Stimulated activated CD8-positive, alpha-beta memory T cell treated with anti-CD3 and anti-CD28 coated beads, Interleukin-15, amount 100 ng/mL, for 4 hours (primary cell): ENCODE data around the gene DDX27.

Experiments used
- DNase-seq, 2 donors: peaks; one replicate each; pipeline ENCODE4 v3.0.0-alpha.2; 2020; ENCODE audit warnings: low read depth in 2 of 2

DDX27 gene

DNA sequence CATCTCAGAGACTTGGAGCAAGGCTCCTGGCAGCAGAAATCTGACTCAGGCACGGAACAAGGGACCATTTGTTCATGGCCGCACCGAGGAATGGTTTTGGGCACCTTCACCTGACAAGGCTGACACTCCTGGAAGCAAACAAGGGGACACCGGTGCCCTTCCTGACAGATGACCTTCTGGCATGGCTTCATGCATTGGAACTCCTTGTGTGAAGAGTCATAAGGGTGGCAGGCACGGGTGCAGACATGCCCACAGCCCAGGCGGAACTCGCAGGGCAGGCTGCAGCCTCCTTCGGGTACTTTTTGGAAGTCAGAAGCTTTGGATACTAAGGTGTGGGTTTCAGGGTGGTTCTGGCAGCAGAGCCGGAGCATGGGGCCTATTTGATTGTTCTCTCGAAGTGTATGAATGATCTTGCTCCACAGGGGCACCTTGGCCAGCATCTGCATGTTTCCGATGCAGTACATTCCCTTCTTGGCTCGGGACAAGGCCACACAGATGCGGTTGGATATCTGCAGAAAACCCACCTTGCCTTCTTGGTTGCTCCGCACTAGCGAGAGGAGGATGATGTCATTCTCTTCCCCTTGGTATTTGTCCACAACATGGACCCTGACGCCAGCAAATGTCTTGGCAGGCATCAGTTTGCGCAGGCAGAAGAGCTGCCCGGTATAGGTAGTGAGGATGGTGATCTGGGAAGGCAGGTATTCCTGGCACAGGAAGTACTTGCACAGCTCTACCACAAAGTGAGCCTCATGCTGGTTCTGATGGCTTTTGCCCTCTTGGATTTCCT is 29.9 kb downstream of the DDX27 start:
- no peak for DNase-seq

DNA sequence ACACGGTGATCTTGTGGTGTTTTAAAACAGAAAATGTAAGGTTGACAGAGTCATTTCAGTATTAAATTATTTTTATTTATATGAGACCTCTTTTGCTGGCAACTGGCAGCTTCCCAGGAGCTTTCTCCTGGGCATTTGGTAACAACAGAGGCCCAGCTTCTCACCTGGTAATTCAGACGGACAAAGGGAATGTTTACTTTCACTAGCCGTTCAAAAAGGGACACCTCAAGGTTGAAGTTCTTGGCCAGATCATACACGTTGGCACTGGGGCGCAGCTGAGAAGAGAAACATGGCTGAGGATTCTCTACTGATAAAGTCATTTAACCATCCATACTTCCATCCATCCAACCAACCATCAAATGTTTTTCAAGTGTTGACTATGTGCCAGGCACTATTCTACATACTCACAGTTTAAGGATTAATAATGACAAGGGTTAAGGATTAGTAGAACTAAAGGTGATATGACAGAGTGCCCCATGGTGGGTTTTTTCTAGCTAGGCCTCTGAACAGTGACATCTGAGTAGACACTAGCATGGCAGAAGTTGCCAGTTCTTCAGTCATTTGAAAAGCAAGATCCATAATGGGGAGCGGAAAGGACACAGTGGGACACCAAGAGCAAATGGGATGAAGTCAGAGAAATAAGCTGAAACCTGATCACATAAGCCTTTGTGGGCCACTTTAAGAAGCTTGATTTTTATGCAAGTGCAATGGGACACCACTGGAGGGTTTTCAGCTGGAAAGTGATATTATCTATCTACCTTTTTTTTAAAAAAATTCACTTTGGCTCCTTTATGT is 33.5 kb downstream of the DDX27 start:
- DNase-seq = no peak

DNA sequence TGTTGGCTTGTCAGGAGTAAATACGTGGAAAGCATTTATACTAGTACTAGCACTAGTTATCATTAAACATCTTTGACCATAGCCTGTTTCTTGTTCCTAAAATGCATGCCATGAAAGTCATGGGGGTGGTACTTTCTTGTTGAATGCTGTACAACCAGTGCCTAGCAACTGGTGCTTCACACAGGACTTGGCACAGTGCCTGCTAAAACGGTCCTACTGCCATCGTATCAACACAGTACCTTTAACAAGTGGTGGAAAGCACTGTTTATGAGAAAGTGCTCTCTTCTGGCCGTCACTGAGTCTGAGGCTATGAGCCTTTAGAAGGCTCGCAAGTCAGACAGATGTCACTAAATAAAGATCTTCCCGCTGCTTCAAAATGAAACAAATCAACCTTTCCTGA is 37.0 kb downstream of the DDX27 start:
- no peak for DNase-seq

DNA sequence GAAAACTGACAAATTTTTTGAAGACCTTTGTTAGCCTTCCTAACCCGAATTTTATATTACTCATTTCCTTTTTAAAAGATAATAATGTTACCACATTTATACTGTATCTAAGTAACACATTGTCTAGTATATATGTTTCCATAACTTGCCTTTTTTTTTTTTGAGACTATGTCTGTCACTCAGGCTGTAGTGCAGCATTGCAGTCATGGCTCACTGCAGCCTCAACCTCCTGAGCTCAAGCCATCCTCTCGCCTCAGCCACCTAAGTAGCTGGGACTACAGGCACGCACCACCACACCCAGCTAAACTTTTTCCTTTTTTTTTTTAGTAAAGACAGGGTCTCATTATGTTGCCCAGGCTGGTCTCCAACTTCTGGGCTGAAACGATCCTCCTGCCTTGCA is 40.1 kb downstream of the DDX27 start:
- no peak for DNase-seq

DNA sequence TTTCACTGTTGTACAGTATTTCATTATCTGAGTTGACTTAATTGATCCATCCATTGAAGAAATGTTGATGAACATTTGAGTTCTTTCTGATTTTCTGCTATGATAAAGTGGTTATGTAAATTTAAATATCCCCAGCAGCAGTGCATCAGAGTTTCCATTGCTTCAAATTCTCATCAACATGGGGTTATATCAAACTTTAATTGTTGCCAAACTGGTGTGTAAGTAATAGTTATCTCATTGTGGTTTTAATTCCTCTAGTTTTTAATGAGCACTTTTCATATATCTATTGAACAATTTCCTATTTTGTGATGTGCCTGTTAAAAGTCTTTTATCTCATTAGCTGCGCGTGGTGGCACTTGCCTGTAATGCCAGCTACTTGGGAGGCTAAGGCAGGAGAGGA is 40.6 kb downstream of the DDX27 start:
- no peak for DNase-seq

DNA sequence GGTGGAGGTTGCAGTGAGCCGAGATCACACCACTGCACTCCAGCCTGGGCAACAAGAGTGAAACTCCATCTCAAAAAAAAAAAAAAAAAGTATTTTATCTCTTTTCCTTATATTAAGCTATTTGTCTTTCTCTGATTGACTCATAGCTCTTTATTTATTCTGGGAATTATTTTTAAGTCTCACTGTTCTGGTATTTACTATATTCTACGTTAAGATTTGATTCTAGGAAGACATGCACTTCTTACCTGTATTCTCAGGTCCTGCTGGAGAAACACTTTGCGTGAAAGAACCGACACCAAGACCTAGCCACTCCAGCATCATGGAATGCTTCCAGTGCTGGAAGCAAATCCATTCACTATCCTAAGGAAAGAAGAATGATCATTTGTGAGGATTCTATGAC is 41.0 kb downstream of the DDX27 start:
- no peak for DNase-seq

DNA sequence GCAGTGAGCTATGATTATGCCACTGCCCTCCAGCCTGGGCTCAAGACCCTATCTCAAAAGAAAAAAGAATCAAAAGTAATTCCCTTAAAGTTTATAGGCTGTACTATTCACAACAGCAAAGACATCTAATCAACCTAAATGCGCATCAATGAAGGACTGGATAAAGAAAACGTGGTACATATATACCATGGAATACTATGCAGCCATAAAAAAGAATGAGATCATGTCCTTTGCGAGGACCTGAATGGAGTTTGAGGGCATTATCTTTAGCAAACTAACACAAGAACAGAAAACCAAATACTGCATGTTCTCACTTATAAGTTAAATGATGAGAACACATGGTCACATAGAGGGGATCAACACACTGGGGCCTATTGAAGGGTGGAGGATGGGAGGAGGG is 42.0 kb downstream of the DDX27 start:
- no peak for DNase-seq

DNA sequence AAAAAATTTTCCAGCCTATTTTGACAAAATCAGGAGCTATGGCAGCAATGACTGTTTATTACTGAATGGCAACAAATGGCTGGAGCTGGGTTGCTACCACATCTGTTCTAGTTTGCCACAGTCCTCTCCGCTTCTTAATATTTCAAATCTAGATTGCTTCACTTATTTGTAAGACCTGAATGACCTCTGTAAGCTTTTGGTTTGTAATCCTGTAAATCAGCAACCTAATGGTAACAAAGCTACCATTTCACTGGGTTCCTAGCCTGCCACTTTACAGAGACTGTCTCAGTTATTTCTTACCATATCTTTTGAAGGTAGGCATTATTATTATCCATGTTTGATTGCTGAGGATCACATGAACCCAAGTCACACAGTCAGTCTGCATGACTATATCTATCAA is 43.2 kb downstream of the DDX27 start:
- DNase-seq = no peak

DNA sequence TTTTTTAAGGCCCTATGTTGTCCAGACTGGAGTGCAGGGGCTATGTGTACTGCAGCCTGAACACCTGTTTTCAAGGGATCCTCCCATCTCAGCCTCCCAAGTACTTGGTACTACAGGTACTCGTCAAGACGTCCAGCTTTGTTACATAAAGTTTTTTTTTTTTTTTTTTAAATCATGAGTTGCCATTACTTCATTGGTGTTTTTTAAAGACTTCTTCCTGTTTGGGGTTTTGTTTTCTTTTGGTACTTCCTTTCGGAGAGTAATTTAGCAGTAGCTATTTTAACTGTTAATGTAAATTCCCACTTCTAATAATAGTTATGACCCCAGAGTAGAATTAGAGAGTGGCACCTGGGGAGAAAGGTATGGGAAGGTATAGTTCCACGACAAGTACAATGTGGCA is 48.1 kb downstream of the DDX27 start:
- DNase-seq = no peak

DNA sequence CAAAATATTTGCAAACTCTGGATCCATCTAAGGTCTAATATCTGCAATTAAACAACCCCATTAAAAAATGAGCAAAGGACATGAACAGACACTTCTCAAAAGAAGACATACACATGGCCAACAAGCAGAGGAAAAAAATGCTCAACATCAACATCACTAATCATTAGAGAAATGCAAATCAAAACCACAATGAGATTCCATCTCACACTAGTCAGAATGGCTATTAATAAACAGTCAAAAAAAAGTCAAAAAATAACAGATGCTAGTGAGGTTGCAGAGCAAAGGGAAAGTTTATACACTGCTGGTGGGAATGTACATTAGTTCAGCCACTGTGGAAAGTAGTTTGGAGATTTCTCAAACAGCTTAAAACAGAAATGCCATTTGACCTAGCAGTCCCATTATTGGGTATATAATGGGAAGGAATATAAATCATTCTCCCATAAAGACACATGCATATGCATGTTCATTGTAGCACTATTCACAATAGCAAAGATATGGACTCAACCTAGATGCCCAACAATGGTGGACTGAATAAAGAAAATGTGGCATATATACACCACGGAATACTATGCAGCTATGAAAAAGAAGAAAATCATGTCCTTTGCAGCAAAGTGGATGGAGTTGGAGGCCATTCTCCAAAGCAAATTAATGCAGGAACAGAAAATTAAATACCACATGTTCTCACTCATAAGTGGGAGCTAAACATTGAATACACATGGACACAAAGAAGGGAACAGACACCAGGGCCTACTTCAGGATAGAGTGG is 49.6 kb downstream of the DDX27 start:
- DNase-seq = no peak

DNA sequence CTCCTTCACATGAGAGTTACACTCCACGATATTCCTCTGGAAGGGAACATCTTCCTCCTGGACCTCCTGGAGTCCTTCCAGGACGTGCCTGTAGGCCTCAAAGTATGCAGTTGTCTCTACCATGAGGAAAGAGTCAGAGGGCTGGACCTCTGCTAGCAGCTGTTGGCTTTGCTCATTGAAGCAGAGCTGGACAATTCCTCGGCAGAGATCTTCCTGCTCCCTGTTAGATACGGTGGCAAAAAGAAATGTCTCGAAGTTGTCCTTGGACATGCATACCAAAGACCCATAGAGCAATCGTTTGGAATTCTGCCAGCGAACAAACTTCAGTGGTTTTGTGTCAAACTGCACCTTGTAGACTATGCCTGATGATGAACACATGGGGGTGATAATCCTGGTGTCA is 51.0 kb downstream of the DDX27 start:
- no peak for DNase-seq

DNA sequence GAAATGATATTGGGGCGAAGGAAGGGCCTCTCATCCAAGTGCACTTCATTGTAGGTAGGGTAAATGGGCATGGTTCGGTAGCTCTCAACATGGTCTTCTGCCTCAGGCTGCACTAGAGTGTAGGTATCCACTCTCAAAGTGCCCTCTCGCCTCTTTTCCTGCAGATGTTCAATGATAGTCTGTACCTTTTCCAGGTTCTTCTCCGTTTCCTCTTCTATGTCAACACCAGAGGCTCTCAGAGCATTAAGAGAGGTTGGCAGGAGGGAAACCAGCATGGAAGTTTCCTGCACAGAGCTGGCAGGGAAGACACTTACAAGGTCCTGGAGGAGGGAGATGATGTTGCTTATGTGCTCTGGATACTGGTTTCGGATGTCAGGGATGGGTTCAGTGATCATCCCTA is 51.5 kb downstream of the DDX27 start:
- DNase-seq = no peak

DNA sequence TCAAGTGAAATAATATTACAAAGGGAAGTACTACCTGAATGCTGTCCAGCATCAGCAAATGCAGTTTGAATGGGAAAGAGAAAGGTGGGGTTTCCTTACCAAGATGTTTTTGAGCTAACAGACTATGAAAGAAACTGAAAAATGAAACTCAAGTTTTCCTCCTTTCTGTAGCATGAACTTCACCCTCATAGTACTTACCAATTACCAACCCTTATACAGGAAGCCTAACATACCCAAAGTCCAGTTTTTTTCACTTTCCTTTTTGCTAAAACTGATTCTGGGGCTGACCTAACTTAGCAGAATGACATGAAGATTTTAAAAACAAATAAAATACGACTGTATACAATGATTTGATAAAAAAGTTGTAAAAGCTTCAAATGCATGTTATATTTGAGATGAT is 53.4 kb downstream of the DDX27 start:
- no peak for DNase-seq

DNA sequence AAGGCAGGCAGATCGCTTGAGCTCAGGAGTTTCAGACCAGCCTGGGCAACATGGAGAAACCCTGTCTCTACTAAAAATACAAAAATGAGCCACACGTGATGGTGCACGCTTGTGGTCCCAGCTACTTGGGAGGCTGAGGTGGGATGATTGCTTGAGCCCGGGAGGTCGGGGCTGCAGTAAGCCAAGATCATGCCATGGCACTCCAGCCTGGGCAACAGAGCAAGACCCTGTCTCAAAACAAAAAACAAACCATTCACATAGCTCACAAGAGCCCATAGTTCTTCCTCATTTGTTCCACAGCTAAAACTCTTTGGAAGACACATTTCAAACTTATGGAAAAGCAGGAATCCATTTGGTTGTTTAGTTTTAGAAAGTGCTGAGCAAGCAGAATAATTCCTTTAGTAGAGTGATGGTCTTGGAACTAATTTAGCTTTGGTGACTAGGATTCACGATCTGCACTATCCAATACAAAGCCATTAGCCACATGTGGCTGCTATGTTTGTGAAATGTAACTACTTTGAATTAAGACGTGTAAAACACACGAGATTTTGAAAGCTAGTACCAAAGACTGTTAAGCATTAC is 54.6 kb downstream of the DDX27 start:
- DNase-seq = no peak

DNA sequence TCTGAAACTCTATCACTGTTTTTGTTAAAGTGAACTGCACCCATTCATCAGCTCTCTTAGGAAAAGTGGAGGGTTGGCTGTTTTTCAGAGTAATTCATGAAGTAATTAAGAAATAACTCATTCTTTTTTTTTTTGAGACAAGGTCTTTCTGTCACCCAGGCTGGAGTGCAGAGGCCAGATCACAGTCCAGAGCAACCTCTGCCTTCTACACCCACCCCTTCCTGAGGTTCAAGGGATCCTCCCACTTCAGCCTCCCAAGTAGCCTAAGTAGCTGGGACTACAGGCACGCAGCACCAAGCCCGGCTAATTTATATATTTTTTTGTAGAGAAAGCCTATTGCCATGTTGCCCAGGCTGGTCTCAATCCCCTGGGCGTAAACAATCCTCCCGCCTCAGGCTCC is 56.0 kb downstream of the DDX27 start:
- DNase-seq = no peak

DNA sequence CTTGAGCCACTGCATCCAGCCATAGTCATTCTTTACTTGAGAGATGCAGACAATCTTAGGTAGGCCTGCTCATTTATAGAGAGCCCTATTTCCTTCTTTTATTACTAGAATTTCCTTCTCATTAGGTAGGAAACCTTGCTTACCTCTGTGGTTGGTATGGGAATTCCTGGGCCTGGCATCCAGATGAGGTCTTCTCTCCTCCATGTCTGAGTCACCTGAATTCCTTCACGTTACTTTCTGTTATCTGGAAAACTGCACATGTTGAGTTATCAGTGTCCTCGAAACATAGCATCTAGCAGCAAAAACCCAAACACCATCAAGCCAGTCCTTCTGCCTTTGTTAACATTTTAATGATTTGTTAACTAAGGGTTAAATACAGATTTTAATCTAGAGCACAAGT is 56.4 kb downstream of the DDX27 start:
- no peak for DNase-seq

DNA sequence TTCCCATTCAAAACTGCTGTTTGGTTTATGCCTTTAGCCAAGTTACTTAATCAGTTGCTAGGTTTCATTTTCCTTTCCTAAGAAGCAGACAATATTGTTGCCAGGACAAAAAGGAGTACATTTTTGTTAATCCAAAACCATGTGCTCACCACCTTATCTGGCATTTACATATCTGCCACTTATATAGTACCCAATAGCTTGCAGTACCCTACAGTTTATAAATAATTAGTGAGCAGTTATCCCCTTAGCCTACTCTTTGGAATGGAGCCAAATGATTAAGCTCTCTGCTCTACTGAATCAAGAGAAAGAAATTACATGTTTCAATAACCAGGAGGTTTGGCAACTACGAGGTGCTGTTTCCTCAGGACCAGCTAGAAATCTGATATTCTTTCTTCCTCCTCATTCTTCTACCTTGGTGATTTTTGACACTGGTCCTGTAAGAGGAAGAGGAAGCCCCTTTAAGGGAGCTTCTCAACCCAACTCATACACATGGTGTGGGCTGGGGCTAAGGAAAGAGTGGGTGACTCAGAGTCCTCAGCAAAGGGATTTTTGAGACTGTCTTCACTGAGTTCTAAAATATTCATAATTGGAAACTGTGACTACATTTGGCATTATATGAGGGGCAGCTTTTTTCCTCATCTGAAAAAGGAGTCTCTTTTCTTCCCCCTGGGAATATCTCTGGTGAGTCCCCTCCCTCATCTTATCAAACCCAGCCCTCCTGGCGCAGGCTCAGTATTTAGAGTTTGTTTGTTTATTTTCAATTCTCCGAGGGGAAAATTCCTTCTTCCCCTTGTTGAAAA is 57.1 kb downstream of the DDX27 start:
- peak in 1 of 2 donors; percentile 62 for DNase-seq

DNA sequence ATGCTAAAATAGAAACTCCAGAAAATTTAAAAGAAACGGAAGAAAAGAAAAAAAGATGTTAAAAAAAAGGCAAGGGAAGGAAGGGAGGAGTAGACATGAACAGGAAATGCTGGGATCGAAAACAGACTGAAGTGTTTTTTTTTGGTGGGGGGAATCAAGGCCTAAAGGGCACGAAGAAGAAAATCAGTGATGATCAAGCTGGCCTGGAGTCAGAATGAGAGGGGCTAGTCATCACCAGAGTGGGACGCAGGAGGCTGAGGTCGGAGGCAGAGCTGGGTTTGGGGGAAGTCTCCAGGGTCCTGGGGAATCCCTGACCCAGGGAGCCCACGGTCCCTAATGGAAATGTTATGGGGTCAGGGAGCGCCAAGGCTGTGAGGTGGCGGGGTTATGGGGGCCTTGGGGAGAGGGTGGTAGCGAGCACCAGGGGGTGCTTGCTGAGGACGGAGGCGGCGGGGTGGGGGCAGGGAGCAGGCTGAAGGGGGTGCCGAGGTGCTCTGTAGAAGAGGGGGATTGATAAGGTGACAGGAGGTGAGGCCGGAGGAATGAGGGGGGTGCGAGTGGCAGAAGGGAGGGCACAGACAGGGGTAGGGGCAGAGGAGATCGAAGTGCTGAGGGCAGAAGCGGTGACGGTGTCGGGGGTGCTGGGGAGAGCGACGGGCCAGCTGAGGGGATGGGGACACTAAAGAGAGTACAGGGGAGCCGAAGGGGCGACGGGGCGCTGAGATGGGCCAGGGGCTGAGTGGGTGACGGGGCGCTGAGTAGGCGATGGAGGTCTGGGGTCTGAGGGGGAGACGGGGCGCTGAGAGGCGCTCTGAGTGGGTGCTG is 58.0 kb downstream of the DDX27 start:
- DNase-seq = peak; percentile 15 to 25

DNA sequence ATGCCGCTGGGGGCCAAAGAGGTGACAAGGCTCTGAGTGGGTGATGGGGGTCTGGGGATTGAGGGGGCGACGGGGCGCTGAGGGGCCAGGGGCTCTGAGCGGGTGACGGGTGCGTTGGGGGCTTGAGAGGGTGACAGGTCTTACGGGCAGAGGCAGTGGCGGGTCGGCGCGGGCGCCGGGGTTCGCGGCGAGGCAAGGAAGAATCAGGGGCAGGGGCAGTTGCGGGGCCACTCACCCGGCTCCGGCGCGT is 58.5 kb downstream of the DDX27 start:
- no peak for DNase-seq

DNA sequence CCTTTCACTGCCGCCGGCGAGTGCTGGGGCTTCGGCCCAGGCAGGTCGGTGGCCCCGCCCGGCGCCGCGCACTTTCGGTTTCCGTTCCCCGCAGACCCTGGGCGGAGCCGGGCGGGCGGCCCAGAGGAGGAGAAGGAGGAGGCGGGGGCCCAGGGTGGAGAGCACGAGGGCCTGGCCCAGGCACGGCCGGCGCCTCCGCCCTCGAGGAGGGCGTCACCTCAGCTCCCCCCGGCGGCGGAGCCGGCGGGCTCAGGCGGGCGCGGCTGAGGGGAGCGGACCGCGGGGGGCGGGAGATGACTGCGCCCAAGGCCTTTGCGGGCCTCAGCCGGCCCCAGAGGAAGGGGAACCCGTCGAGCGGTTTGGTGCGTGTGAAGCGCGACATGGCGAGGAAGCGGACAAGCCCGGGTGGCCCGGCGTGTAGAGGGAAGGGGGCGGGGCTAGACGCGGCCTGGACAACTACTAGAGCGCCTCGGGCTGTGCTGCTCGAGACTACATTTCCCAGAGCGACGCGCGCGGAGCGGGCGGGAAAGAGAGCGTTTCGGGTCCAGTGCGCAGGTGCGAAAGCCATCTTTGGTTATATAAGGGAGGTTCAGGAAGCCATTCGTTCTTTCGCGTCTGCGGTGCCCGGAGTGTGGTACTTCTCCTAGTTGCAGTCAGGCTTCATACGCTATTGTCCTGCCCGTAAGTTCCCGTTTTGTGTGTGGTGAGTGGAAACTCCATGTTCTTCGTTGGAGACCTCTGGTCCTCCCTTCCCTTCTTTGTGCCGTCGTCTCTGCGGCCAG is 59.0 kb downstream of the DDX27 start, which contains the start of gene ZNFX1:
TSS of gene ZNFX1 (minus strand) at position 22 of the 782 bp plus-strand sequence. CDS start 2,218 bp downstream, outside the sequence.
- DNase-seq = peak; percentile 95 to 96
